Thyroid gland (tissue), 4 donors: ENCODE results near the gene SPRING1. TPM values are rescaled to one million over a fixed set of nuclear protein-coding genes. Genes with fewer than 3 reads are reported as not detected.
"Not testable (repeated sequence)": the region's sequence is repeated elsewhere in the genome, so short reads cannot be mapped to it uniquely, and the experiment has no call there.

Experiments
- DNase-seq, 2 donors: peaks; one replicate each; pipeline ENCODE4 v3.0.0-alpha.2; 2019
- H3K27ac ChIP-seq, 3 donors: fragments of 200-600 bp; sonication (generic); 1 replicate in 2 of 3; 2 replicates in 1 of 3; pipeline ENCODE4 v1.5.1; 2016 to 2019; ENCODE audit warnings: mild to moderate bottlenecking in 1 of 3, moderate library complexity in 1 of 3
- H3K27me3 ChIP-seq: fragments of 200-600 bp; sonication (generic); one replicate; pipeline ENCODE4 v1.5.1; 2019
- H3K36me3 ChIP-seq, 2 donors: fragments of 200-600 bp; sonication (generic); one replicate each; pipeline ENCODE4 v1.5.1; 2016 to 2019
- H3K4me1 ChIP-seq, 2 donors: fragments of 200-600 bp; sonication (generic); one replicate each; pipeline ENCODE4 v1.5.1; 2017 to 2019
- H3K4me3 ChIP-seq, 3 donors: fragments of 200-600 bp; sonication (generic); replicated peaks in 1 of 3; 1 replicate in 2 of 3; 2 replicates in 1 of 3; pipeline ENCODE4 v1.5.1; 2016; ENCODE audit warnings: mild to moderate bottlenecking in 1 of 3
- H3K9me3 ChIP-seq: fragments of 200-600 bp; sonication (generic); one replicate; pipeline ENCODE4 v1.5.1; 2017
- CTCF ChIP-seq, 6 experiments: fragments of 200-600 bp in 3 of 6; fragments of 450-650 bp in 3 of 6; sonication (generic) in 3 of 6; IDR thresholded peaks; one replicate each; pipeline ENCODE4 v1.5.1; 2016 to 2019; ENCODE audit warnings: antibody characterized with exemption in 6 of 6, mild to moderate bottlenecking in 2 of 6, inconsistent platforms in 1 of 6, moderate library complexity in 1 of 6
- POLR2A ChIP-seq, 2 donors: fragments of 450-650 bp; IDR thresholded peaks; one replicate each; pipeline ENCODE4 v1.6.1; 2017; ENCODE audit warnings: antibody characterized with exemption in 2 of 2, mild to moderate bottlenecking in 2 of 2, moderate library complexity in 1 of 2
- WGBS, 2 donors: methylation state at CpG; one replicate each; pipeline ENCODE4 v1.1.5; 2017; 5-methylcytosine and 5-hydroxymethylcytosine counted together
- intact Hi-C: fragments of 100-400 bp; cut with DNase I; formaldehyde crosslinking; loops from one replicate; pipeline ENCODE4 v1.15.1; 2023
- total RNA-seq, 4 donors: library from RNA; depleted of rRNA; stranded (reverse); fragments of >200 nt; gene quantifications; one replicate each; pipeline ENCODE4 v1.2.3, GENCODE V29; 2016

SPRING1 gene
- total RNA-seq, 4 donors from 2014 or later = 88.0 to 163 (median 124) TPM

DNA sequence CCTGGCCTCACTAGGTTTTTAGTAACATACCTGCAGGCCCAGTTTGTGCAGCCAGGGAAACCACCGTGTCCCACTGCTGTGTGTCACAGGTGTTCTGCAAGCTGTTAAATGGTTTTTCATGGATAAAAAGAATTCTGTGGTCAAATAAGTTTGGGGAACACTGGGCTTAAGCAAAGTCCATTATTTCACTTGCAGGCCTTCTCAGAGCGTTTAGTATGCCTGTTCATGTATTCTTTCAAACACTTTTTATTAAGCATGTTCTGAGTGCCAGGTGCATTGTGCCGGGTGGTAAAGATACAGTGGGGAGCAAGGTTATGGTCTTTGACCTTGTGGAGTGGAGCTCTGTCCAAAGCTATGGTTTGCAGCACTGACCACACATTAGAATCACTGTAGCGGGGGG lies 7.7 kb upstream of the SPRING1 start:
- WGBS, 2 donors = 93 to 97% methylated on average over 4 of the region's 4 CpGs

DNA sequence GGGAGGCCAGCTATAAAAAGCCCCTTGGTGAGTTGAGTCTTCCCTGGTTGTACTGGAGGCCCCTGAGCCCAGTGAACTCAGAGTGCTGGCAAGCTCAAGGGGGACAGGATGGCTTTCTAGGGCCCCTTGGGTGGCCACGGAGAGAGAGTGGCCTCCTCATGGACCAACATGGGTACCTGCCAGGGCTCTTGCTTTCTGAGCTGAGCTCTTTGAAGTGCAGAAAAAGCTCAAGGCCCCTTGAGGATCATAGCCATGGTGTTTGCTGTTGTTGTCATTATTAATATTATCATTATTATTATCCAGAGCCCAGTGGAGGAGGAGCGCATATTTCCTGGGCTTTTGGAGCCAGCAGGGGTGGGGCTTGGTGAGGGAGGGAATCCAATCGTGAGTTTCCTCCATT lies 6.9 kb upstream of the SPRING1 start:
- WGBS, 2 donors = 47 to 59% methylated on average over 3 of the region's 3 CpGs
- intact Hi-C loops = no loop called here

More for the DNA sequence above, 7.7 kb upstream of the SPRING1 start:
- H3K27ac ChIP-seq = no peak overlapping the region
- H3K4me1 ChIP-seq = no peaks in the 10 kb centered on the region
- no peaks in the 10 kb centered on the region for H3K27me3 ChIP-seq
- no peak overlapping the region for H3K4me3 ChIP-seq
- no peak for DNase-seq
- TF ChIP-seq POLR2A (IDR thresholded peaks at IDR 0.05) (no peak), CTCF (IDR thresholded peaks at IDR 0.05) (no peak)
- intact Hi-C loops = no loop called here
- H3K36me3 ChIP-seq = no peaks in the 10 kb centered on the region
- no peaks in the 10 kb centered on the region for H3K9me3 ChIP-seq

GRCh38 chr12:116742787-116743186 lies 4.9 kb upstream of the SPRING1 start:
- DNase-seq, intact Hi-C loops, H3K27ac ChIP-seq, H3K27me3 ChIP-seq, H3K4me3 ChIP-seq, H3K4me1 ChIP-seq, H3K9me3 ChIP-seq, H3K36me3 ChIP-seq: not testable (repeated sequence)
- WGBS, 2 donors = 88 to 98% methylated on average over 2 of the region's 2 CpGs

More for the DNA sequence above, 6.9 kb upstream of the SPRING1 start:
- H3K36me3 ChIP-seq = no peaks in the 10 kb centered on the region
- no peak overlapping the region for H3K4me3 ChIP-seq
- no peaks in the 10 kb centered on the region for H3K9me3 ChIP-seq
- no peak for DNase-seq
- H3K27ac ChIP-seq = no peak overlapping the region
- no peaks in the 10 kb centered on the region for H3K4me1 ChIP-seq
- no peak for TF ChIP-seq CTCF (IDR thresholded peaks at IDR 0.05)
- H3K27me3 ChIP-seq = no peaks in the 10 kb centered on the region

GRCh38 chr12:116739381-116739887 lies 1.6 kb upstream of the SPRING1 start:
- 85 to 89% methylated on average over 7 of the region's 7 CpGs for WGBS, 2 donors
- no peak for DNase-seq
- Histone ChIP-seq H3K27me3 (no peaks in the 10 kb centered on the region), H3K36me3 (peaks cover 2 to 4% of the 10 kb centered on the region in 2 donors), H3K4me3 (no peak overlapping the region), H3K27ac (no peak overlapping the region), H3K4me1 (peaks cover 16 to 20% of the 10 kb centered on the region in 2 donors), H3K9me3 (no peaks in the 10 kb centered on the region)
- TF ChIP-seq CTCF (IDR thresholded peaks at IDR 0.05) = no peak
- TF ChIP-seq POLR2A (IDR thresholded peaks at IDR 0.05) = no peak
- intact Hi-C loops = no loop called here

GRCh38 chr12:116736962-116737773 lies 701 bp downstream of the SPRING1 start:
- H3K9me3 ChIP-seq = no peaks in the 10 kb centered on the region
- DNase-seq = peak in 1 of 2 donors; percentile 46
- H3K27me3 ChIP-seq = no peaks in the 10 kb centered on the region
- H3K27ac ChIP-seq = peak overlapping the region; percentile 70 to 87 (median 79)
- no peak for TF ChIP-seq POLR2A (IDR thresholded peaks at IDR 0.05)
- no peak for TF ChIP-seq CTCF (IDR thresholded peaks at IDR 0.05)
- intact Hi-C loops = no loop called here
- whole genome bisulfite sequencing, 2 donors = 1 to 2% methylated on average over 22 to 23 of the region's 24 CpGs
- H3K36me3 ChIP-seq = peaks cover 10 to 13% of the 10 kb centered on the region in 2 donors
- H3K4me1 ChIP-seq = peaks cover 28 to 35% of the 10 kb centered on the region in 2 donors
- H3K4me3 ChIP-seq = peak overlapping the region; percentile 56 to 82 (median 77)
